ENCODE data around the gene SDC1.

GRCh38 chr2:20164061-20164733, 60.7 kb downstream of the SDC1 start:
- TF ChIP-seq TEAD4 (IDR thresholded peaks at IDR 0.05) = no peak
- TF ChIP-seq REST (IDR thresholded peaks at IDR 0.05; ENCODE audit: low read depth) = no peak
- TF ChIP-seq RAD21 (IDR thresholded peaks at IDR 0.05; ENCODE audit: low read depth) = no peak
- TF ChIP-seq USF1 (IDR thresholded peaks at IDR 0.05) = no peak
- TF ChIP-seq MAX (IDR thresholded peaks at IDR 0.05) = no peak
- no peak for TF ChIP-seq ZBTB7A (IDR thresholded peaks at IDR 0.05; ENCODE audit: low read depth)
